GM21367 (cell line): Measurements from ENCODE around the gene LGALS3BP.
"Not testable (repeated sequence)": the region's sequence is repeated elsewhere in the genome, so short reads cannot be mapped to it uniquely, and the experiment has no call there.

Experiments
- ATAC-seq: cut with Tn5 transposase; IDR thresholded peaks from one replicate; pipeline ENCODE4 v1.9.1; 2021; ENCODE audit not compliant: unreplicated experiment

Gene LGALS3BP

GRCh38 chr17:78966910-78967600 lies 12.7 kb downstream of the LGALS3BP start:
- no peak for ATAC-seq

- ATAC-seq: no peak
Measured at GRCh38 chr17:78966123-78966813, 13.5 kb downstream of the LGALS3BP start.

- ATAC-seq: no peak
Measured at GRCh38 chr17:78965491-78965924, 14.2 kb downstream of the LGALS3BP start.

GRCh38 chr17:78963378-78963777 lies 16.3 kb downstream of the LGALS3BP start:
- no peak for ATAC-seq

- ATAC-seq: not testable (repeated sequence)
Measured at GRCh38 chr17:78962984-78963348, 16.8 kb downstream of the LGALS3BP start.

GRCh38 chr17:78962345-78962983 lies 17.3 kb downstream of the LGALS3BP start:
- no peak for ATAC-seq

GRCh38 chr17:78961571-78961970 lies 18.2 kb downstream of the LGALS3BP start:
- ATAC-seq: no peak

- no peak for ATAC-seq
Measured at GRCh38 chr17:78960928-78961327, 18.8 kb downstream of the LGALS3BP start.

- no peak for ATAC-seq
Measured at GRCh38 chr17:78959803-78960202, 19.9 kb downstream of the LGALS3BP start.

- no peak for ATAC-seq
Measured at GRCh38 chr17:78958641-78959127, 21.0 kb downstream of the LGALS3BP start.

- ATAC-seq: no peak
Measured at GRCh38 chr17:78957128-78957527, 22.6 kb downstream of the LGALS3BP start.

GRCh38 chr17:78956254-78956653 lies 23.5 kb downstream of the LGALS3BP start:
- ATAC-seq: no peak

- no peak for ATAC-seq
Measured at GRCh38 chr17:78954684-78955083, 25.0 kb downstream of the LGALS3BP start.

GRCh38 chr17:78953356-78954350 lies 26.1 kb downstream of the LGALS3BP start:
- no peak for ATAC-seq

- ATAC-seq: no peak
Measured at GRCh38 chr17:78952706-78953105, 27.0 kb downstream of the LGALS3BP start.

GRCh38 chr17:78951967-78952551 lies 27.7 kb downstream of the LGALS3BP start:
- no peak for ATAC-seq

- ATAC-seq: no peak
Measured at GRCh38 chr17:78950870-78951269, 28.9 kb downstream of the LGALS3BP start.

GRCh38 chr17:78947235-78948149 lies 32.2 kb downstream of the LGALS3BP start:
- ATAC-seq: no peak

GRCh38 chr17:78946631-78947030 lies 33.1 kb downstream of the LGALS3BP start:
- no peak for ATAC-seq
